ENCODE data around the gene ROBO1. TPM values are rescaled to one million over a fixed set of nuclear protein-coding genes. Genes with fewer than 3 reads are reported as not detected.

The ROBO1 gene
- total RNA-seq, 1 experiment from 2014 or later: 32.2 TPM

GRCh38 chr3:79148786-79149185, 619.0 kb downstream of the ROBO1 start:
- Mint-ChIP-seq H3K27me3 (ENCODE audit: insufficient read depth, unreplicated experiment) (peaks cover 90% of the 10 kb centered on the region), H3K4me3 (ENCODE audit: unreplicated experiment) (no peak overlapping the region), H3K4me1 (ENCODE audit: insufficient read depth, unreplicated experiment) (no peaks in the 10 kb centered on the region), H3K9me3 (ENCODE audit: unreplicated experiment) (no peaks in the 10 kb centered on the region), H3K36me3 (ENCODE audit: insufficient read depth, unreplicated experiment) (no peaks in the 10 kb centered on the region), H3K27ac (ENCODE audit: low read depth, unreplicated experiment) (no peak overlapping the region)
- DNase-seq (ENCODE audit: unreplicated experiment): peak; percentile 13
- POLR2A ChIA-PET: no interaction called here
- intact Hi-C loops (cut with micrococcal nuclease): no loop called here
- CTCF ChIA-PET: no interaction called here
- TF ChIP-seq CTCF (IDR thresholded peaks at IDR 0.05; ENCODE audit: unreplicated experiment): no peak
- BruUV-seq (replicated peaks): no TSS peak

GRCh38 chr3:79146024-79146423, 621.8 kb downstream of the ROBO1 start:
- POLR2A ChIA-PET: interaction anchor here (0.6 kb wide), 2 partner anchors 29 to 197 kb away, joined by 4 read pairs; no protein-coding TSS in a partner anchor
- H3K27me3 Mint-ChIP-seq (ENCODE audit: insufficient read depth, unreplicated experiment): peaks cover 89% of the 10 kb centered on the region
- no peaks in the 10 kb centered on the region for H3K9me3 Mint-ChIP-seq (ENCODE audit: unreplicated experiment)
- no peak for DNase-seq (ENCODE audit: unreplicated experiment)
- intact Hi-C loops (cut with micrococcal nuclease): no loop called here
- no peak overlapping the region for H3K4me3 Mint-ChIP-seq (ENCODE audit: unreplicated experiment)
- H3K4me1 Mint-ChIP-seq (ENCODE audit: insufficient read depth, unreplicated experiment): no peaks in the 10 kb centered on the region
- H3K36me3 Mint-ChIP-seq (ENCODE audit: insufficient read depth, unreplicated experiment): no peaks in the 10 kb centered on the region
- no peak for TF ChIP-seq CTCF (IDR thresholded peaks at IDR 0.05; ENCODE audit: unreplicated experiment)
- CTCF ChIA-PET: interaction anchor here (0.7 to 1.6 kb wide), 3 partner anchors 11 to 105 kb away, joined by 3 to 5 read pairs (median 4); no protein-coding TSS in a partner anchor
- BruUV-seq (replicated peaks): no TSS peak
- no peak overlapping the region for H3K27ac Mint-ChIP-seq (ENCODE audit: low read depth, unreplicated experiment)

GRCh38 chr3:79140708-79141107, 627.1 kb downstream of the ROBO1 start:
- Mint-ChIP-seq H3K27me3 (ENCODE audit: insufficient read depth, unreplicated experiment) (peaks cover 92% of the 10 kb centered on the region), H3K9me3 (ENCODE audit: unreplicated experiment) (no peaks in the 10 kb centered on the region), H3K4me1 (ENCODE audit: insufficient read depth, unreplicated experiment) (no peaks in the 10 kb centered on the region), H3K36me3 (ENCODE audit: insufficient read depth, unreplicated experiment) (no peaks in the 10 kb centered on the region), H3K27ac (ENCODE audit: low read depth, unreplicated experiment) (no peak overlapping the region), H3K4me3 (ENCODE audit: unreplicated experiment) (no peak overlapping the region)
- no TSS peak for BruUV-seq (replicated peaks)
- ChIA-PET POLR2A (no interaction called here), CTCF (no interaction called here)
- no peak for TF ChIP-seq CTCF (IDR thresholded peaks at IDR 0.05; ENCODE audit: unreplicated experiment)
- DNase-seq (ENCODE audit: unreplicated experiment): no peak
- intact Hi-C loops (cut with micrococcal nuclease): no loop called here

- peaks cover 81% of the 10 kb centered on the region for H3K27me3 Mint-ChIP-seq (ENCODE audit: insufficient read depth, unreplicated experiment)
- H3K4me1 Mint-ChIP-seq (ENCODE audit: insufficient read depth, unreplicated experiment): no peaks in the 10 kb centered on the region
- H3K27ac Mint-ChIP-seq (ENCODE audit: low read depth, unreplicated experiment): no peak overlapping the region
- CTCF ChIA-PET: no interaction called here
- TF ChIP-seq CTCF (IDR thresholded peaks at IDR 0.05; ENCODE audit: unreplicated experiment): no peak
- no peak for DNase-seq (ENCODE audit: unreplicated experiment)
- H3K4me3 Mint-ChIP-seq (ENCODE audit: unreplicated experiment): no peak overlapping the region
- POLR2A ChIA-PET: no interaction called here
- H3K36me3 Mint-ChIP-seq (ENCODE audit: insufficient read depth, unreplicated experiment): no peaks in the 10 kb centered on the region
- intact Hi-C loops (cut with micrococcal nuclease): no loop called here
- H3K9me3 Mint-ChIP-seq (ENCODE audit: unreplicated experiment): no peaks in the 10 kb centered on the region
- no TSS peak for BruUV-seq (replicated peaks)
Observed at GRCh38 chr3:79139395-79140068, 628.3 kb downstream of the ROBO1 start.

All from MCF 10A (cell line).